ENCODE data around the gene SOX18.
A peak's percentile ranks its signal among the peaks of the same experiment; 100 is the strongest.

The SOX18 gene

GRCh38 chr20:64044484-64045247, 4.8 kb downstream of the SOX18 start:
- peaks cover 16% of the 10 kb centered on the region for H3K27me3 ChIP-seq

GRCh38 chr20:64043768-64044167, 5.7 kb downstream of the SOX18 start:
- Histone ChIP-seq H3K4me1 (peaks cover 25% of the 10 kb centered on the region), H3K36me3 (no peaks in the 10 kb centered on the region), H3K4me3 (ENCODE audit: low read depth, low read length) (no peak overlapping the region), H3K27me3 (peaks cover 16% of the 10 kb centered on the region), H3K9me3 (no peaks in the 10 kb centered on the region)
- no peak for DNase-seq
- no peak for TF ChIP-seq CTCF (IDR thresholded peaks at IDR 0.05; ENCODE audit: low read depth, low read length)

More at GRCh38 chr20:64044484-64045247, 4.8 kb downstream of the SOX18 start:
- H3K36me3 ChIP-seq: no peaks in the 10 kb centered on the region
- no peak overlapping the region for H3K4me3 ChIP-seq (ENCODE audit: low read depth, low read length)
- H3K4me1 ChIP-seq: peaks cover 21% of the 10 kb centered on the region
- no peak for TF ChIP-seq CTCF (IDR thresholded peaks at IDR 0.05; ENCODE audit: low read depth, low read length)
- DNase-seq: peak; percentile 68
- no peaks in the 10 kb centered on the region for H3K9me3 ChIP-seq

- H3K27me3 ChIP-seq: peaks cover 6% of the 10 kb centered on the region; the same call in 1 of the 2 replicates
- DNase-seq: no peak
- peak overlapping the region; percentile 44 for H3K4me3 ChIP-seq (ENCODE audit: low read depth, low read length)
- peaks cover 31% of the 10 kb centered on the region for H3K4me1 ChIP-seq
- no peaks in the 10 kb centered on the region for H3K9me3 ChIP-seq
- TF ChIP-seq CTCF (IDR thresholded peaks at IDR 0.05; ENCODE audit: low read depth, low read length): no peak
- no peaks in the 10 kb centered on the region for H3K36me3 ChIP-seq
Measured at GRCh38 chr20:64042054-64042781, 7.2 kb downstream of the SOX18 start.

- H3K27me3 ChIP-seq: peaks cover 6% of the 10 kb centered on the region; the same call in 1 of the 2 replicates
- H3K4me1 ChIP-seq: peaks cover 36% of the 10 kb centered on the region
- DNase-seq: no peak
- no peaks in the 10 kb centered on the region for H3K9me3 ChIP-seq
- H3K4me3 ChIP-seq (ENCODE audit: low read depth, low read length): no peak overlapping the region
- H3K36me3 ChIP-seq: no peaks in the 10 kb centered on the region
- no peak for TF ChIP-seq CTCF (IDR thresholded peaks at IDR 0.05; ENCODE audit: low read depth, low read length)
Measured at GRCh38 chr20:64041781-64042053, 7.7 kb downstream of the SOX18 start.

GRCh38 chr20:64041040-64041780, 8.2 kb downstream of the SOX18 start:
- Histone ChIP-seq H3K4me1 (peaks cover 41% of the 10 kb centered on the region), H3K27me3 (peaks cover 6% of the 10 kb centered on the region; the same call in 1 of the 2 replicates), H3K9me3 (no peaks in the 10 kb centered on the region), H3K36me3 (no peaks in the 10 kb centered on the region), H3K4me3 (ENCODE audit: low read depth, low read length) (no peak overlapping the region)
- DNase-seq: no peak
- no peak for TF ChIP-seq CTCF (IDR thresholded peaks at IDR 0.05; ENCODE audit: low read depth, low read length)
